Muscle of back (tissue), 11 donors: ENCODE measurements around the gene C2orf92. TPM values are rescaled to one million over a fixed set of nuclear protein-coding genes. Genes with fewer than 3 reads are reported as not detected.

Experiments used
- DNase-seq, 3 donors: peaks; one replicate each; pipeline versions ENCODE4 v3.0.0 to v3.0.0-alpha.2; 2013
- polyA plus RNA-seq, 10 donors: library from polyadenylated mRNA; unstranded; fragments of 120-200 nt; gene quantifications; one replicate each; pipeline ENCODE4 v1.2.1, GENCODE V29; 2013; ENCODE audit not compliant: insufficient read length in 10 of 10

The C2orf92 gene
- polyA plus RNA-seq, 10 donors = 6.9 to 28.4 (median 13.6) TPM

DNA sequence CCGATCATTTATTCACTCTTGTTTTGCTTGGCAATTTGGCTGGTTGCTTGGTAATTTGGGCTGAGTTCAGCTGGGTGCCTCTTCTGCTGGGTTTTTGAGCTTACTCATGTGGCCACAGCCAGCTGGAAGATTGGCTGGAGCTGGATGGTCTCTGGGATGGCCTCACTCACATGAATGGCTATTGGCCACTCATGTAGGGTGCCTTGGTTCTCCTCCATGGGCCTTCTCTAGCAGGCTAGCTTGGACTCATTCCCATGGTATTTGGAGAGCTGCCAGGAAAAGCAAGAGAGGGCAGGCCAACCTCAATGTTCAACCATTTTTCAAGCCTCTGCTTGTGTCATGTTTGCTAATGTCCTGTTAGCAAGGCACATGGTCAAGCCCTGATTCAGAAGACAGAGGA is 60.7 kb downstream of the C2orf92 start:
- no peak for DNase-seq

DNA sequence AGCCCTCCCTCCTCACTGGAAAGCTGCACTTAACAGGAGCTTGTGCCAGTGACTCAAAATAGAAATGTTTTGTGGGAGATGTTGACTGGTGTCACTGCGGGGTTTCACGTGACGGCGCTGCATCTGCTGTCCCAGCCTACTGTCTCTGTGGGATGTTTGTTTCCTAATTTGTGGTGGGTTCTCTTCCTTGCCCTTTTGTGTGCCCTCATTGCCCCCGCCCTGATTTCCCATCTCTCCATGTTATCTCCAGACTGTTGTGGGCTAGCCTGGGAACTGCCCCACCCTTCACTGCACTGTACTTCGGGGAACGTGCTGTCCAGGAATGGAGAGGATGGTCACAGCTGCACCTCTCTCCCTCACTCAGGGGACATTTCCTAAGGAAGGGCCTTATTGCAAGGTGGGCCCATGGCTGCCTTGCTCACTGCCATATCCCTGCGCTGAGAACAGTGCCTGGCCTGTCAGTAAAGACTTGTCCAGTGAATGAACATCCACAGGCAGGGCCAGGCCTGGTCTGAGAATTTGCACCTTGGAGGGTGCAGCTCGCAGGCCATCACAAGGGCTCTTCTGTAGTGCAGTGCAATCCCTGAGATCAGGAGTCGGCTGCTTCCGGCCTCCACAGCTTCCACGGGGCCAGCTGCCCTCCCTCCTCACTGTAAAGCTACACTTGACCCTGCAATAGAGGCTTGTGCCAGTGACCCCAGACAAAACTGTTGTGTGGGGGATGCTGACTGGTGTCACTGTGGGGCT is 61.9 kb downstream of the C2orf92 start:
- no peak for DNase-seq

DNA sequence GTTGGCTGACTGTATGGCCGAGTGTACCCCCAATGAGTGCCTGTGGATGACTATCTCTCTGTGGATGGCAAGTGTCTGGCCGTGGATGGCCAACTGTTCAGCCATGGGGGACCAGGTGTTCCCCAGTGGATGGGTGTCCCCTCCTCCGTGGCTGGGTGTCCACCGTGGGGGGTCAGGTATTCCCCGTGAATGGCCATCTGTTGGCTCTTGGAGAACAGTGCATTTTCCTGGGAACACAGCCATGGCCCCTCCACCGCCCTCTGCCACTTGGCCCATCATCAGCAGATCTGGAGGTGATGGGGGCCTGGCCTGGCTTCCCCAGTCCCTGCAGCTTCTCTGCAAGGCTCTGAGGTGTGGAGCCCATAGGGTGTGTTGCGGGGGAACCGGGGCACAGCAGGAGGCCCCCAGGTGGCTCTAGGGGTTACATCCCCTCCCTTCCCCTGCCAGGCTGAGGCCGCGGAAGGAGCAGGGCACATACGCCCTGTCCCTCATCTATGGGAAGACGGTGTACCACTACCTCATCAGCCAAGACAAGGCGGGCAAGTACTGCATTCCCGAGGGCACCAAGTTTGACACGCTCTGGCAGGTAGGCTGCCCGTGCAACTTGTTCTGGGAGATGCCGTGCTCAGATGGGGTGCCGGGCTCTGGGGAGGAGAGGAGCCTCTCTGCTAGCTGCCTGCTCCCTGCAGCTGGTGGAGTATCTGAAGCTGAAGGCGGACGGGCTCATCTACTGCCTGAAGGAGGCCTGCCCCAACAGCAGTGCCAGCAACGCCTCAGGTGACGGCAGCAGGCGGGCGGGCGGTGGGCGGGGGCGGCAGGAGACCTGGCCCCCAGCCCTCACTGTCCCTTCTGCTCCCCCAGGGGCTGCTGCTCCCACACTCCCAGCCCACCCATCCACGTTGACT is 63.2 kb downstream of the C2orf92 start:
- DNase-seq = no peak

DNA sequence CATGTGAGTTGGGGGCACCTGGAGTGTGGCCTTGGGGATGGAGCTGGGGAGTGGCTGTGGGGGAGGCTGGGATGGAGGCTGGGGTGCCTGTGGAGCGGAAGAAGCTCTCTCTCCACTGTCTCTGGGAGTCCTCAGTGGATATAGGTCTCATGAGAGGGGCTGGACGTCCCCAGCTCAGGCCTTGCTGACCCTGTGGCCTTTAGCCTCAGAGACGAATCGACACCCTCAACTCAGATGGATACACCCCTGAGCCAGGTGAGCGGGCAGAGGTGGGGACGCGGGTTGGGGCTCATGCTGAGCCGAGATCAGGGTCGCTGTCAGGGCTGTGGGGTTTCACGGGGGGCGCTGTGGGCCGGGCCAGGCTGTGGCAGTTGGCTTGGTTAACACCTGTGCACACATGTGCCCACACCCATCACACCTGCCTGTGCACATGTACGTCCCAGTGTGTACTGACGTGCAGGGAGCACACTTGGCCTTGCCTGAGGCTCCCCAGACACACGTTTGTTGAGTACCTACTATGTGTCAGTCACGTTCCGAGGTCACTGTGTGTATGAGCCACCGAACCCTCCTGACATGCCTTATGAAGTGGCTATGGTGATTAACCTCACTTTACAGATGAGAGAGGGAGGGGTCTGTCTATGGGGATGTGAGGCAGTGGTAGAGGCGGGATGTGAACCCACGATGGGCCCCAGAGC is 64.0 kb downstream of the C2orf92 start:
- DNase-seq = no peak

DNA sequence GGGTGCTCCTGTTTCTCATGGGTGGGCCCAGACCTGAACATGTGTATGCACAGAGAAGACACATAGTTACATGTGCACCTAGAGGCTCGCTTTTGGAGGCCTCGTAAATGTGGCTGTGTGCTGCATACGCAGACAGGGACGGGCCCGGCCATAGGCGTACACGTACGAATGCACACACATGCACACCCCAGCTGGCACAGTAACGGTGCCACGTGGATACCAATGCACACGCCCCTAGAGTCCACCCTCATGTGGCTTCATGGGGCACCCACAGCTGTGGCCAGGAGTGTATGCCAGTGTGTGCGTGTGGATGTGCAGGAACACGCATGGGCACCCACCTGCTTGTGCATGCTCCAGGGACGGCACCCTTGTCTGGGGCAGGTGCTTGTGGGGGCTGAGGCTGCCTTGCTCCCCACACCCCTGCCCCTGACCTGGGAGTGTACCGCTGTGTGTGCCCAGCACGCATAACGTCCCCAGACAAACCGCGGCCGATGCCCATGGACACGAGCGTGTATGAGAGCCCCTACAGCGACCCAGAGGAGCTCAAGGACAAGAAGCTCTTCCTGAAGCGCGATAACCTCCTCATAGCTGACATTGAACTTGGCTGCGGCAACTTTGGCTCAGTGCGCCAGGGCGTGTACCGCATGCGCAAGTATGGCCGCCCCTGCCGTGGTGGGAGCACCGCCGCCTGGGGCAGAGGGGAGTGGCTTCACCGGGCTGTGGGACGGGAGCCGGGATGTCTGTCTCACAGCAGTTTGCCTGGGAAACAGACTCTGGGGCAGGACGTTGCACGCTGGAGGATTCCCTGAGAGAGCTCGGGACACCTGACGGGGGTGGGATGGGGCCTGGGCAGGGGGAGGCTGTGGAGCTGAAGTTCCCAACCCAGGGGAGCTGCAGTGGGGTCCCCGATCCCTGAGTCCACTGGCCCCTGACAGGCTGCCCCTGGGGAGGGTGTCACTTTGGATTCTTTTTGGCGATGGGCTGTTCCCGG is 64.8 kb downstream of the C2orf92 start:
- no peak for DNase-seq

DNA sequence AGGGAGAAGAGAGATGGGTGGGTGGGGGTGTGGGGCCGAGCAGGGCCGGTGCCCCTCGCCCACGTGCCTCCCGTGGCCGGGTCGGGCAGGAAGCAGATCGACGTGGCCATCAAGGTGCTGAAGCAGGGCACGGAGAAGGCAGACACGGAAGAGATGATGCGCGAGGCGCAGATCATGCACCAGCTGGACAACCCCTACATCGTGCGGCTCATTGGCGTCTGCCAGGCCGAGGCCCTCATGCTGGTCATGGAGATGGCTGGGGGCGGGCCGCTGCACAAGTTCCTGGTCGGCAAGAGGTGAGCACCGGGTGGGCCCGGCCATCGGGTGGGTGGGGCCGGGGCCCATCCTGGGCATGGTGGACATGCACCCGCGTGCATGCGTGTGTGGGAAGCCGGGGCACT is 65.6 kb downstream of the C2orf92 start:
- DNase-seq = no peak

DNA sequence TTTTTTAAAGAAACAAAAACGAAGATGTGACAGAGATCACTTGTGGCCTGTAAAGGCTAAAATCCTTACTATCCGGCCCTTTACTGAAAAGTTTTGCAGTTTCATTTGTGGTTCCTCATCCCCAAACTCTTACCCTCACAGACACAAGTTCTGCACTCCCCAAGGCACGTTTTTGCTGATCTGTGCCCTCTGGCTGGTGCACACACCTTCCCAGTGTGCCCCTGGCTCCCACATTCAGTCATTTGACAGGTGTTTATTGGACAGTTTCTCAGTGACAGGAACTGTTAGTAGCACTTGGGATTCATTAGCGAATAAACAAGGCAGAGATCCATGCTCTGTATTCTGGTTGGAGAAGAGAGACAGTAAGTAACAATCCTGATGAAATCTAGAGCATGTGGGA is 66.7 kb downstream of the C2orf92 start:
- no peak for DNase-seq

DNA sequence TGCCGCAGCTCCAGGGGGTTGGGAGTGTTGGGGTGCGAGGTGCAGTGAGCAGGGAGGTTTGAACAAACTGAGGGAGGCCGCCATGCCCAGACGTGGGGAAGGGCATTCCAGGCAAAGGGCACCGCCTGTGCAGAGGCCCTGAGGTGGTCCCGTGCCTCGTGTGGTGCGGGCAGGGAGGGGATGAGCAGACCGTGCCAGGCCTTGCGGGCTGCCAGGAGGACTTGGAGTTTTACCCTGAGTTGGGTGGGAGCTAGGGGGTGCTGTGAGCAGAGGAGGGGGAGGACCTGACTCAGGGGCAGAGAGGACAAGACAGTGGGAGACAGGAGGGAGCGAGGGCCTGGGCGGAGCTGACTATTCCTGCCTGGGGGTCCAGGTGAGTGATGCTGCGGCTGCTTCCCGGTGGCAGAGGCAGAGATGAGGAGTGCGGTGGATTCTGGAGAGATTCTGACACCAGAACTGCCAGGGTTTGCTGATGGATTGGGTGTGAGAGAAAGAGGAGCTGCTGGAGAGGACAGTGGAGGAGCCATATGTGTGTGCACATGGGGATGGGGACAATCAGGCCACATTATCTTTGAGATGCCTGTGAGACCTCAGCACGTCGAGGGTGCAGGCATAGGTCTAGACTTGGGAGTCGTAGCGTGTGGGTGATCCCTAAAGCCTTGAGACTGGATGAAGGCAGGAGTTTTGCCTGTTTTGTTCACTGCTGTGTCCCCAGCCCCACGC is 67.3 kb downstream of the C2orf92 start:
- no peak for DNase-seq

DNA sequence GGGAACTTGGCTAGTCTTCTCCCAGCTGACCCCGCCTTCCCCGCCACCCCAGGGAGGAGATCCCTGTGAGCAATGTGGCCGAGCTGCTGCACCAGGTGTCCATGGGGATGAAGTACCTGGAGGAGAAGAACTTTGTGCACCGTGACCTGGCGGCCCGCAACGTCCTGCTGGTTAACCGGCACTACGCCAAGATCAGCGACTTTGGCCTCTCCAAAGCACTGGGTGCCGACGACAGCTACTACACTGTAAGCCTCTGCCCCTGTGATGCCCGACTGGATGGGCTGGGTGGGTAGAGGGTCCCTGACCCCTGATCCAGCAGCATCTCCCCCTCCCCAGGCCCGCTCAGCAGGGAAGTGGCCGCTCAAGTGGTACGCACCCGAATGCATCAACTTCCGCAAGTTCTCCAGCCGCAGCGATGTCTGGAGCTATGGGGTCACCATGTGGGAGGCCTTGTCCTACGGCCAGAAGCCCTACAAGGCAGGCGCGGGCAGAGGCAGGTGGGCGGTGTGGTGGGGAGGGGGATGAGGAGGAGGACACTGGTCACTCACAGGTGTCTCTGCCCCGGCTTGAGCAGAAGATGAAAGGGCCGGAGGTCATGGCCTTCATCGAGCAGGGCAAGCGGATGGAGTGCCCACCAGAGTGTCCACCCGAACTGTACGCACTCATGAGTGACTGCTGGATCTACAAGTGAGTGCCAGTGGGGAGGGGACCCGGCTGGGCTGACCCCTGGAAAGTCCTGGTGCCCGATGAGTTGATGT is 68.1 kb downstream of the C2orf92 start:
- DNase-seq = no peak

DNA sequence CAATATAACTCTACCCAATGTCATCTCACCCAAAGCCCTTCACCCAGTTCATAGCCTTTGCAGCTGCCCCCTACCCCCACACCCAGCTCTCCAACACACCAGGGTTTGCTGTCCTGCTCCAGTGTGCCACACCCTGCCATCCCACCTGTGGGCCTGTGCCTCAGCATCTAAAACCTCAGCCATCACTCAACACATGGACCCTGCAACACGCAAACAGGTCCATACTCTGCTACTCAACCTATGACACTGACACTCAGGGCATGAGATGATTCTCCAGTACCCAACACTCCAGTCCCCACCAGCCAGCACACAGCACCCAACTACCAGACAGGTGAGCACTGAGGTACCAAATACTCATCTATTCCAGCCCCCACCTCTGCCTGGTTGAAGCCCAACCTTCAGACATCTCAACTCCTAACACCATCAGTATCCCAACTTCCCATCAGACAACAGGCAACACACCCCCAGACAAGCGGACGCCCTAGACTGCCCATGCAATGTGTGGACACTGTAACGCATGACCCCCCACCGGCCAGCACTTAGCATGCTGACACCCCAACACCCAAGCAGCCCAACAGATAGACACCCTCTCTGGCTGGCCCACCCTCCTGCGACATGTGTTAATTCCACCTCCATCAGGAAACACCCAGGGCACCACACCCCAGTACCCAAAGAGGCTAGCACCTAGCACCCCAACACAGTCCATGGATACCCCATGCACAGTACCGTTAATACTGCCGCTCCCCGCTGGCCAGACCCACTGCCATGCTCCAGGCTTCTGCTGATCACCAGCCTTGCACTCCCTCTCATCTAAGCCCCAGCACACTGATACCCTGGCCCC is 68.9 kb downstream of the C2orf92 start:
- no peak for DNase-seq

DNA sequence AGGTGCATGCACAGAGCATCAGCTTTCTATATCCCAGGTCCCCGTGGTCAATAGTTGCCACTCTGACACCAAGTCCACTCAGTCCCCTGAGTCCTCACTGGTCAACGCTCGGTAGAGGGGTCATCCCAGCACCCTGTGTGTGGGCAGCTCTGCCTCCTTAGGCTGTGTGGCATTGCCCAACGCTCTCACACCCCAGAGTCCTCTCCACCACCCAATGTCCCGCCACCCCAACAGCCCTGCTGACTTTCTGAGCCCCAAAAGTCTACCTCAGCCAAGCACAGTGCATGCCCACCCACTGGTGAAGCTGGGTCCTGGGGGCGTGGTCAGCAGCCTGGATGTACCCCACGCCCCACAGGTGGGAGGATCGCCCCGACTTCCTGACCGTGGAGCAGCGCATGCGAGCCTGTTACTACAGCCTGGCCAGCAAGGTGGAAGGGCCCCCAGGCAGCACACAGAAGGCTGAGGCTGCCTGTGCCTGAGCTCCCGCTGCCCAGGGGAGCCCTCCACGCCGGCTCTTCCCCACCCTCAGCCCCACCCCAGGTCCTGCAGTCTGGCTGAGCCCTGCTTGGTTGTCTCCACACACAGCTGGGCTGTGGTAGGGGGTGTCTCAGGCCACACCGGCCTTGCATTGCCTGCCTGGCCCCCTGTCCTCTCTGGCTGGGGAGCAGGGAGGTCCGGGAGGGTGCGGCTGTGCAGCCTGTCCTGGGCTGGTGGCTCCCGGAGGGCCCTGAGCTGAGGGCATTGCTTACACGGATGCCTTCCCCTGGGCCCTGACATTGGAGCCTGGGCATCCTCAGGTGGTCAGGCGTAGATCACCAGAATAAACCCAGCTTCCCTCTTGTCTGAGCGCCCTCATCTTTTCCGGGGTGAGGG is 69.7 kb downstream of the C2orf92 start:
- no peak for DNase-seq

DNA sequence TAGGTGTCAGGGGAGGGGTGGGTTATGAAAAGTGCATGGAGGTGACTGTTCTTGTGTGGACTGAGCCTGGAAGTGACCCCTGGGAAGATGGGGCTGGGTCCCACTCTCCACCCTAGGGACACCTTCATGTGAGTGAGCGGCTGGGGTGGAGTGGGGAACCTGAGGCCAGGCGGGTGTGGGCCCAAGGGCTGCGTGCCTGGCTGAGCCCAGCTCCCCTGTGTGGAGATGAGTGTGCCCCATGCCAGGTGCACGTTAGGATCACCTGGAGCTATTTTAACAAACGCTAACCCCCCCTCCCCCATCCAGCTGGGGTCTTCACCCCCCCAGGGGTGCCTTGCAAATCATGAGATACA is 70.4 kb downstream of the C2orf92 start:
- DNase-seq = no peak

DNA sequence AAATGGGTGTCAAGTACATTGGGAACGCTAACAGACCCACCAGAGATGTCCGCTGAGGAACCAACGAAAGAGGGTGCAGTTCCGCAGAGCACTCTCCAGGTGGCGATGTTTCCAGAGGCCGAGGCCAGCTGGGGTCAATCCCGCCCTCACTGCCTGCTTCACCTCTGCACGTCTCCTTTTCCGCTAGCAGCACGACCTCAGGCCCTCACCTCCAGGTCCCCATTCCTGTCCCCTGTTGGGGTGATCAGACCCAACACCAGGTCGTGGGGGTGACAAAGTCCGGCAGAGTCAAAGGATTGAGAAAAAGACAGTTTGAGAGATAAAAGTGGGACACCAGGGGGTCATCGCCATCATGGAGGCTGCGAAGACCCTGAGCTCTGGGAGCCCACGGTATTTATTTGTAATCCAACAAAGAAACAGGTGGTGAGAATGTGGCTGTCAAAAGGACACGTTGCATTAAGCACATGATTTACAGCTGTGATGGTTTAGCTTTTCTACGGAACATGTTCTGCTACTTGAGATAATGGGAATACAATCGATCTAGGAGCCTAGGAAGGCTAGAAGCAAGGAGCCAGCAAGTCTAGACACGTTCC is 71.2 kb downstream of the C2orf92 start:
- peak in 1 of 3 donors; percentile 46 for DNase-seq

DNA sequence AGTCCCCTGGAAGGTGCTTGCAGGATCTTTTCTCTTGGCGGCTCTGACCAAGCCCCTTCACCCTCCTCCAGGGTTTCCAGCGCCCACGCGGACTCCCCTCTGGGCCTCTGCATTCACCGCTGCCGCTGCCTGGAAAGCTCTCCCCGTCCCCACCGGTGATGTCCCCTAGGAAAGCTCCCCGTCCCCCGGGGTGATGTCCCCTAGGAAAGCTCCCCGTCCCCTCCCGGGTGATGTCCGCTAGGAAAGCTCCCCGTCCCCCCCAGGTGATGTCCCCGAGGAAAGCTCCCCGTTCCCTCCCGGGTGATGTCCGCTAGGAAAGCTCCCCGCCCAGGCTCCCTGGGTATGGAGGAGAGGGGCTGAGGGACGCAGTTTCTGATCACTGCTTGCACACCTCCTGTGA is 71.7 kb downstream of the C2orf92 start:
- no peak for DNase-seq

DNA sequence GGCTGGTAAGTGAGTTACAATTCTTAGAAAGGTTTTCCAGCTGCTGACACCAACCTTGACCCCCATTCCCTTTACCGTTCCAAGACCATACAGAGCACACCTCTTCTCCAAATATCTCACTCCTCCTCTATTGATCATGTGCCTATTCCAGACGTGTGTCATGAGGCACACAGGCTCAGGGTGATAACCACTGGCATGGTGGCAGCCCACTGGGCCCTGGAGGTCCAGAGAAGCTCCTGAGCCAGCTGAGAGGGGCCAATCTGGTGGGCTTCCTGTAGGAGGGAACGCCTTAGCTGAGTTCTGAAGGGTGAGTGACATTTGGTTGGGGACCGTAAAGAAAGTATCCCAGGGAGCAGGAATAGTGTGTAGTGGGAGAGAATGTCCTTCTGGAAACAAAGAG is 72.2 kb downstream of the C2orf92 start:
- DNase-seq = no peak

DNA sequence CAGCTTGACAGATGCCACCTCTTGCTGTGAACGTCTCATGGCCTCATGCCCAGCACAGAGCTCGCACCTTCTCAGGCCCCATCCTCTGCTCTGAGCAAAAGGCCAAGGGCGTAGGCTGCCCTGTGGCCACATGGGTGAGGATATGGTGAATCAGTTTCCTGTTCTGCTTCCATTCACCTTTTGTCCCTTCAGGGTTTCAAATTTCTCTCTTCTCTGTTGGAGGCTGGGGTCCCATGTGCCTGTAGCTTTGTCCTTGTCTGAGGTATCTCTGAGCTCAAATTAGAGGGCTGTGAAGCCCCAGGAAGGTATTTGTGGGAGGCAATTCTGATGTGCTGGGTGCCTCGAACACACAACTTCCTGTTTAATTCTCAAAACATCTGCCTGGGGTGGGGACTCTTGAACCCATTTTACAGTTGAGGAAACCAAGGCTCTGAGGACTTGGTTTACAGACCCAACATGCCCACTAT is 72.9 kb downstream of the C2orf92 start:
- DNase-seq = no peak

DNA sequence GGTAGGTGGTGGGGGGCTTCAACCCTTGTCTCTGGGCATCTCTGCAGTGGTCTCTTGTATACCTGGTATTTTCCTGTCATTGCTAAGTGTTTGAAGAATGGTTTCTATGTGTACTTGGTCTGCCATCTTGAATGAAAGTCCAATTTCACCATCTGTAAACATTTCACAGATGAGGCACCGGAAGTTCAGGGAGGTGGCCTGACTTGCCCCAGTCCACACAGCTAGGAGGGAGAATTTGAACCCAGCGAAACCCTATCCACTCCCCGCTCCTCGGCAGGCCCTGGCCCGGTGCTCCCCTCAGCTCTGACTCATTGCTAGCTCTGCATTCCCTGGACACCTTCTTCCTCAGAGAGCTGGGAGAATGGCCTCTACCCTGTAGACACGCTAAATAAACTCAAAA is 74.4 kb downstream of the C2orf92 start:
- no peak for DNase-seq
